ENCODE data around the gene GMDS.

Gene GMDS

DNA sequence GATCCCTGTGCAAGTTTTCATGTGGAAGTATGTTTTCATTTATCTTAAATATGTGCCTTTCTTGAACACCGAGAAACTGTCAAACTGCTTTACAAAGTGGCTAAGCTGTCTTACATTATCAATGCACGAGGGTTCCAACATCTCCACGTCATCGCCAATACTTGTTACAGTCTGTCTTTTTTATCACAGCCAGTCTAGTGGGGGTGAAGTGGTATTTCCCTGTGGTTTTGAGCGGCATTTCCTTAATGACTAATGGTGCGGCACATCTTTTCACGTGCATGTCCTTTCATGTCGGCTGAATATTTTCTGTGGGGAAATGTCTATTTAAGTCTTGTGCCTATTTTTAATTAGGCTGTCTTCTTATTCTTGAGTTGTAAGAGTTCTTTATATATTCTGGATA lies 355.3 kb downstream of the GMDS start:
- DNase-seq (ENCODE audit: low read depth, low spot score) = peak; percentile 61
- peak overlapping the region; percentile 37 for H3K27ac ChIP-seq

DNA sequence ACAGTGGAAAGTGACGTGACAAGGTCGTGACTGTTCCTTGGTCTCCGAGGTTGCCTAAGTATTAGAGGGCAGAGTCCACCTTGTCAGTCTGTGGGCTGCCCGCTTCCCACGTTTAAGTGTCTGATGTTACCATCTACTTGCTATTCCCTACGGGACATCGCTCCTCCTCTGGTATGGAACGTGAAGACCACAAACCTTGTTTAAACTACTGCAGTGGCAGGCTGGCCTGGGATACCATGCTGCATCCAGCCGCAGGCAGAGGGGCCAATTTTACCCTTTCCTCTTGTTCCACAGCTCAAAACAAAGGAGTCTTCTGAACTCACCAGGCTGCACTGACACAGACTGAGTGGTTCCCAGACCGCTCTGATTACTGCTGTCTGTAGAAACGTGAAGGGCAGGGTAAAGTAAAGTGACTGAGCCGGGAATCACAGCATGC lies 359.8 kb downstream of the GMDS start:
- DNase-seq (ENCODE audit: low read depth, low spot score) = no peak
- no peak overlapping the region for H3K27ac ChIP-seq

DNA sequence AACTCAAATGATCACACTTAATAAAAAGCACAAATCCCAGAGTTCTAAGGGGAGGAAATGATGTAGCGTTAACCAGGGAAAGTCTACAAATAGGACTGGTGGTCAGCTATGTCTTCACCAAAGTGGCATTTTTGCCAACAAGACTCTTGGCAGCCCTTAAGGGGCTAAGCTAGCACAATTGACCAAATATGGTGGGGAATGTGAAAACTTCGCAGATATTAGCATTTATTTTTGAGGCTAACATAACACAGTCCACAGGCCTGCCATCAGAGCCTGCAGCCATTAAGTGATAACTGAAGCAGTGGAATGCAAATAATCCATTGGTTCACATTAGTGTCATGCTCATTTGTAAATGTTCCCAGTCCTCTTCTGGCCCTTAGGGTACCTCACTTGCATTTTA lies 361.1 kb downstream of the GMDS start:
- DNase-seq (ENCODE audit: low read depth, low spot score) = no peak
- H3K27ac ChIP-seq = no peak overlapping the region

DNA sequence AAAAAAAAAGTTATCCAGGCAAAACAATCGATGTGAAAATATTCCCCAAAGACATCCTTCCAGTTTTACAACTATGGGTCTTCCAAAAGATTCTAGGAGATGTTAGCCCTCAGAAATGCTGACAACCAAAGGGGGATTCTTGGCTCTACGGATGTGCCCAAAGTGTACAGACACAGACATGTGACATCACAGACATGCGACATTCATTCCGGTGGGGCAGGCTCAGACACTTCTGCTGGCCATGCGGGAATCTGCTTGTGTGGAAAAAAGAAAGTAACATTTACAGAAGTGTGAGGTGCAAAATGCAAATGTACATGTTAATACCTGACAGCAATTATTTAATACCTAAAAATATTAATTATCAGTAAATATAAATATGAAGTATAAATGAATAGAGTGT lies 367.1 kb downstream of the GMDS start:
- no peak for DNase-seq (ENCODE audit: low read depth, low spot score)
- H3K27ac ChIP-seq = no peak overlapping the region

DNA sequence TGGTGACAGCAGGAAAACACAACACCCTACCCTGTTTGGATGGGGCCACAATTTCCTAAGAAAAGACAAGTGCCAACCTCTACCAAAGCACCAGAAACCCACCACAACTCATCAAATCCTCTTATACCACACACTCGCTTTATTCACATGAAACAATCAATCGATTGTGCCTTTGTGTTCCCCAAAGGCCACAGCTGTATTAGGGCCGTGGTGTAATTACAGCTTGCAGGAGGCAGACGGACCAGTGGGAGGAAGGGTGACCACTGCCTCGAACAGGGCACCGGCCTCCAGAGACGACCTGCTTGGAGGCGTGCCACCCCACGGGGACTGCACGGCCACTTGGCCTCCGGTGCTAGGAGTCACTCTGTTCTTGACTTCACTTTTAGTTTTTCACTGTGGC lies 371.6 kb downstream of the GMDS start:
- DNase-seq (ENCODE audit: low read depth, low spot score) = no peak
- H3K27ac ChIP-seq = no peak overlapping the region

DNA sequence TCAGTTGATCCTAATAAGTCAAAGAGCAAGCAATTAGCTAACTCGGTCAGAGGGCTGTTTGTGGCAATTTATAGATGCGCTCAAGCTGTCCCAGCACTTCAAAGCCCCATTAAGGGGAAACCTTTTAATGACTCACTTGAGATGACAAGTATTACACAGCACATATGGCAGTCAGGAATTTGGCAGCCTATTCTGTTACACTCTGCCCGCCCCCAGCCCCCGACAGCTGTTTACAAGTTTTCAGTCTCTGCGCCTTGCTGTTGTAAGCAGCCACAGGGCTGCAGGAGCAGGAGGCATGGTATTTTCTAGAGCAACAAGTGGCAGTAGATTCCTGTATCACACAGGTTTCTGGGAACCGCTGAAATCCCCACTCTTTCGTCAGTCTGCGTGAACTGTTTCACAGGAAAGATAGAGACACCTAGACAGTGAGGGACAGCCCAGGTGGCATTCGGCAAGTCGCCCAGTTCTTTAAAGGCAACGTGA lies 372.7 kb downstream of the GMDS start:
- no peak overlapping the region for H3K27ac ChIP-seq
- DNase-seq (ENCODE audit: low read depth, low spot score) = no peak

DNA sequence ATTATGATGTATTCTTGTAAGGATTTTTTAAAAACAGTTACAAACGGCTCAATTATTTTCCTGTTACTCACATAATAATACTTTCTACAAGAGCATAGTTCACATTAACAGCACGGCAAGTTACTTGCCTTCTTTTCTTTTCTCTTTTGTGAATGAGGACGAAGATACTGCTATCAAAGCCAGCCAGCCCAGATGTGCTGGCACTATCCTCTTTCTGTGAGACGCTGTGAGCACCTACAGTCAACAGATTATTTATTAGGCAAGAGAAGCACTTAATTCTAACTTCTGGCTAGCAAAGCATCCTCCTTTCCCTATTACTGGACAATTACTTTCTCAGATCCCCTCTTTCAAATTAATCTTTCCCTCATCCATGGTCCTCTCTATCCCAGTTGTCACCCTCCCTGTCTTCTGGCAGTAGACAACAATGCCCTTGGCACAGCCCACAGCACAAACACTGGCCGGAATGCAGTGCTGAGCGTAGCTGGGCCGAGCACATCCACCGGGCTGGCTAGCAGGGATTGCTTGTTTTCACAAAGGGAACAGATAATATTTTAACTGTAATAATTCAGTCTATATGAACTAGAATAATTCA lies 373.6 kb downstream of the GMDS start:
- no peak for DNase-seq (ENCODE audit: low read depth, low spot score)
- no peak overlapping the region for H3K27ac ChIP-seq

DNA sequence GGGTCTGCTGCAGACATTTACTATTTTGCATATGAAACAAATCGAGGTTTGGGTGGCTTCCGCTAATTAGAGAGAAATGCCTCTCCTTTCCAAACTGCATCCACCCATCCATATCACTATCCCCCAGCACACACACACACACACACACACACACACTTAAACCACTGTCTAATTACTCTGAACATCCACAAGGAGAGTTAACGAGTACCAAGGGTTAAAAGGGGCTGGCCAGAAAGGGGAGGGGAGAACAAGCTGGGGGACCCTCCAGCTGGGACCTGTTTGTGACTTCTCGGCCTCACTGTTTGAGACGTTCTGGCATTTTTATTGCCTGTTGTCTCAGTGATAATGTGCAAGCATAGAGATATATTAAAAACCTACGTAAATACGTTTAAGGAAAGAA lies 374.5 kb downstream of the GMDS start:
- no peak overlapping the region for H3K27ac ChIP-seq
- no peak for DNase-seq (ENCODE audit: low read depth, low spot score)

DNA sequence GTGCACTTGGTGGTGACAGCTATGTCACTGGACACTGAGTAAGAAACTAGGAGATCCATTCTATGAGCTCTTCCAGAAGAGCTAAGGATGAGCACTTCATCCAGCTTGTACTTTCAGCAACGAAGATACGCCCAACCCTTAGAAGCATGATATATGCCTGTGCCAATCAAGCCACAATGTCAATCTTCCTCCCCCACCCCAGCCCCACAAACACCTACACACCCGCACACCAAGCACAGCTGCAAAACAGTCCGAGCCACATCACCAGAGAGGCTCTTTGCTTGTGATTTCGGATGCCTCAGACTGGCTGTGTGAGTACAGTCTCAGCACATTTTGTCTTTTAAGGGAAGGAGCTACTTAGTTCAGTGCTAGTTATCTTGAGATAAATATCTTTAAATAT lies 375.2 kb downstream of the GMDS start:
- H3K27ac ChIP-seq = no peak overlapping the region
- DNase-seq (ENCODE audit: low read depth, low spot score) = no peak

DNA sequence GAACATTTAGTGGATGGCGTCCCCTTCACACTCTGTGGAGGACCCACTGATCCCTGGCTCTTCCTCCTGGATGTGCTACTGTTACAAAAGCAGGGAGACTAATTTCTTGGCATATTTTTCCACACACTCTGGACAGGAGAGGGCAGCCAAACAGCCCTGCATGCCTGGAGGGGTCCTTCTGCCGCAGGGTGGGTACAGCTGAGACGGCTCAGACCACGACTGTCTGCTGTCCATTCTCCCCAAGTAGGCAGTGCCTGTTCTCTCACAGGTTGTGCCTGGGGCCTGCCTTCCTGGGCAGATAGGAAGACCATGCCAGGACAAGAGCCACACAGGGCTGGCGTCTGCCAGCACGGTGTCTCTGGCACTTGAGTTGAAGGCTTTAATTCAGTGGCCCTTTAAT lies 375.6 kb downstream of the GMDS start:
- no peak for DNase-seq (ENCODE audit: low read depth, low spot score)
- H3K27ac ChIP-seq = no peak overlapping the region

DNA sequence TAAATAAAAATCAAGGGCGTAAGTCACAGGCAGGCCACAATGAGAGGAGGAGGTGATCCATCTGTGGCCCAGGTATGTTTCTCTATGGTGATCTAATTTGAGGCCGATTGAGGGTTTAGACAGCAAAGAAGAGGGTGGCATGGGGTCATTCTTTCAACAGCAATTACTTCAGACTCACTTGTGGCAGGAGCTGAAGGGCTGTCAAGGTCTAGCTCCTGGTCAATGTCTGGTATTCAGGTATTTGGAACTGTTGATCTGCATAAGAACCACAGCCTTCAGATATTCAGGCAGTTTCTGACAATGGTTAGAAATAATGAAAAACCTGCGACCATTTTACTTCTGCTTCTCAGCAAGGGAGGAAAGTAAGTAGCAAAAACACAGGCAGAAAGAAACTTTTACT lies 376.1 kb downstream of the GMDS start:
- H3K27ac ChIP-seq = no peak overlapping the region
- no peak for DNase-seq (ENCODE audit: low read depth, low spot score)

DNA sequence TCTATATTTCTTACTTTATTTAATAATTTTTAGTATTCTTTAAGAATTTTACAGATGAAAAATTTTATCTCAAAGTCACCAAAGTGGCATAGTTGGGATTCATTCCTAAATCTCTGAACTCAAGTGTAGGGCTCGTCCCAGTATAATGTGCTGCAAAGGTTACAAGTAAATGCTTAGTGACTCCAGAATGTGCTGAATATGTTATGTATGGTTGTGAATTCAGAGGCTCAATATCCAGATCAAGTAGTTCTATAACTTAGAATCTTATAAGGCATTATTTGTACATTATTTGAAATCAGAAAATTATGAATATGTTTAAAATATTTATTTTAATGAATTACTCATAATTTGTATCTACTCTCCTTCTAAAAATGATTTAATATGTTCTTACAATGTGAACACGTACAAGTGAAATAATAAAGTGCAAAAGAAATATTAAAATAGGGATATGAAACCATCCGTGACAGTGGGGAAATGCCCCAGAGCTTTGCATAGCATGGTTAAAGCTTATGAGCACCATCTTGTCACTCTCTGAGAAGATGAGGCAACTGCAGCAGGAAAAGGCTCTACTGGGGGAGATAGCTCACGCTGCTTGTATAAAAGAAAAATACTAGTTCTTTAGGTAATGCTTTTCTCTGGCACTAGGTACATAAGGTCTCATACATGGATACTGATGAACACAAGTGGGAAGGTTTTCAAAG lies 376.7 kb downstream of the GMDS start:
- DNase-seq (ENCODE audit: low read depth, low spot score) = no peak
- no peak overlapping the region for H3K27ac ChIP-seq

DNA sequence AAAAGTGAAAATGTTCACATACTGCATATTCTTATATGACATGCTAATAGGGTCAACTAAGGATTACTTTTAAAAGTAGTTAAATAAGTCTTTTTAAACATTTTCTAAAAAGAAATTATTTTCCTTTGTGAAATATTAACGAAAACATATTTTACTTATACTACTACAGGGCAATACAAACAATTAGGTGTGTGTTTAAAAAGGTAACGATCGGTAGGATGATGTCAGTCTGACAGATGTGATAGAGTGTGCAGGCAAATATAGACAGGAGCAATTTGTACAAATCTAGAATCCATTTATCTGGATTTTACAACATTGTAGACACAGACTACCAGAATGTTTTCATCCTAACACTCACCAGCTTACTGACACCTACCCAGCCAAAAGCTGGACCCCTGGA lies 378.2 kb downstream of the GMDS start:
- DNase-seq (ENCODE audit: low read depth, low spot score) = no peak
- no peak overlapping the region for H3K27ac ChIP-seq

DNA sequence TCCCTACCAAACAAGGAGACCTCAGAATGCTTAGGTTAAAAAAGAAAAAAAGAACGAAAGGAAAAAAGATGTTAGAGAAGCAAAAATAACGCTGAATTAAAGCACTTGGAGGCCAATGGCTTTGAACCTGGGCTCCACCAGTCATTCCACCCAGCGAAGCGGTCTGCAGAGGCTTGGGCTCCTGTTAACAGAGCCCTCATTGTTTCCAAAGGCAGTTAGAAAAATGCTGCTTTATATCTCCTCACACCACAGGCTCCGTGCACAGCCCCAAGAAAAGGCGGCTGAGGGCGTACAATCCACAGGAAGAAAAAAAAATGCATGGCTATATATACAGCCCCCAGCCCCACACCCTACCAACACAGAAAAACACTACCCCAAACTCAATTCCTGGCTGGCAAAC lies 379.8 kb downstream of the GMDS start:
- DNase-seq (ENCODE audit: low read depth, low spot score) = no peak
- H3K27ac ChIP-seq = no peak overlapping the region

DNA sequence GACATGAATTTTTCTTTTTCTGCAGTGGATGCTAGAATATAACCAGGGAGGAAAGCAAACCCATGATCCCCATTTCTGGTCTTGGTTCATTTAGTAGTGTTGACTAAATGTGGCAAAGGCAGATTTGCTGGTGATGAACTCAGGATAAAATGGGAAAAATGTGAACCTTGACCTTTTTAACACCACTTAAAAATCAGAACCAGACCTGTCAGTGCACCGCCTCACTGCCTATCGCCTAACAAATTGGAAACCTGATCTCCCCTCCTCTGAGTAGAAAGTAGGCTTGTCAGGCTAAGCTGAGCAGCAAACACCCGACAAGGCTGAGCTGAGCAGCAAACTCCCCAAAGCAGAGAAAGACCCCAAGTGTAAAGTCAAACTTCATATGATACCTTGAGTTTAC lies 380.9 kb downstream of the GMDS start:
- no peak for DNase-seq (ENCODE audit: low read depth, low spot score)
- no peak overlapping the region for H3K27ac ChIP-seq

DNA sequence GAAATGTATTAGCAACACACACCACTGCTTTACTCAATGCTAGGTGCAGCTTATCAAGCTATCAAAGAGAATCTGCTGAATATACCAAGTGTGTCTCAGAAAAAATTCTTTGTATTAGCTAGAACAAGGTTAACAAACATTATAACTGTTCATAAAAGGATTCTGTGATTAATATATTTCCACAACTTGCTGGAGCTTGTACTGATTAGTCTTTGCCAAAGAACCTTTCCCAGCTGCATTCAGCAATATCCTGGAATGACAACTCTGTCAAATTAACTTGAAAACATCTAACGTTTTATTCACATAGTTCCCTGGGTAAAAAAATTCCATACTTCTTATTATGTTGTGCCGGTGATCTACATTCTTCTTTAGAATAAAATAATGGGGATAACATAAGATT lies 383.0 kb downstream of the GMDS start:
- DNase-seq (ENCODE audit: low read depth, low spot score) = no peak
- no peak overlapping the region for H3K27ac ChIP-seq

DNA sequence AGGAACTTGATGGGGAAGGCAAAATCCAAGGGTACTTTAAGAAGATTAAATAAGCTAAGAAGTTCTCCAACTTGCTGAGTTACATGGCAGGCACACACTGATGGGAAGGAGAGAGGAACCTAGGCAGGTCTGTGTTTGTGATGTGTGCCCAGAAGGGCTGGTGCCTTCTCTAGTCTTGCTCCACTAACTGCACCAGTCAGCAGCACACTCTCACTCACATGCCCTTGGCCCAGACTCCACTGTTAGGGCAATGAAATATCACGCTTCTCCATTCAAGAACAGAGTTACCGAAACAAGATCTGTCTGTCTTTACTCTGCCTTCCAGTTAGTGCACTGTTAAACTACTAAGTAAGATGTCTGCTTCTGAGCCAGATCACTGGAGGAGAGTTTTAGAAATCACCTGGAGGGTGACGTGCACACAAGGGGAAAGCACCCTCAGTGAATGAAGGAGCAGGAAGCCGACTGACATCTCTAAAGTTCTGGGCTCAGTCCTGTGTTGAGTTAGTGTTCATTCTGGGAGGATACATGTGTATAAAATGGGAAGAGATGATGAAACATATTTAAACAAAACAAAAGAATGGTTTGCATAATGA lies 384.6 kb downstream of the GMDS start:
- DNase-seq (ENCODE audit: low read depth, low spot score) = no peak
- no peak overlapping the region for H3K27ac ChIP-seq

DNA sequence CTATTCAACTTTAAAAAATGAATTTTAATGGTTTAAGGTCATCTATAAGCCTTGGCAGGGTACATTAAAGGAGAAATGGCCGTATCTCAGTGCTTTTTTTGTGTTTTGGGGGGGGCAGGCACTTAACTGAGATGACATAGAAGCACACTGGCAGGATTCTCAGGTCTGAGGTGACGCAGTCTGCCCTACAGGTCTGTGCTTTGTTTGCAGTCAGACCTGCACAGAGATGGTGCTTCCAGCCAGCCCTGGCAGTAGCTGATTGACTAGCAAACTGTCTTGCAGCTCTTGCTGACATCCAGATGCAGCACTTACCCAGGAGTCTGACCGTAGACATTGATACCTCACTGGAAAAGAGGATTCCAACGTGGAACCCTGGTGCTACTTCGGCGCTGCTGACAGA lies 386.5 kb downstream of the GMDS start:
- no peak overlapping the region for H3K27ac ChIP-seq
- DNase-seq (ENCODE audit: low read depth, low spot score) = no peak

DNA sequence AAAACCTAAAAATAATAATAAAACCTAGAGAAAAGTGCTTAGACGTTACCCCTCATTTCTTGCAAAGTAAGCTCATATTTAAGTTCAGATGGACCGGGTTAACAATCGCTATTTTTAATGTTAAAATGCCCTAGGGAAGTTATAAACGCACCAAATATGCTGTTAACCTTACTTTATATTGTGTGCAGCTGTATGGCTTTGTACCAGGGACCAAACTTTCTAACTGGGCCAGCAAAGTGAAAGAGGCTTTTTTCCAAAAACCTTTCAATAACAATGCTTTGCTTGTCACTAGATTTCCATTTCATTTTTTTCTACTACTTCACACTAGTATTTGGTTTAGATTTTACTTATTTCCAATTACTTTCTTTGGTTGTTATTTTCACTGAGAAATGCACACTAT lies 387.2 kb downstream of the GMDS start:
- no peak overlapping the region for H3K27ac ChIP-seq
- DNase-seq (ENCODE audit: low read depth, low spot score) = no peak

DNA sequence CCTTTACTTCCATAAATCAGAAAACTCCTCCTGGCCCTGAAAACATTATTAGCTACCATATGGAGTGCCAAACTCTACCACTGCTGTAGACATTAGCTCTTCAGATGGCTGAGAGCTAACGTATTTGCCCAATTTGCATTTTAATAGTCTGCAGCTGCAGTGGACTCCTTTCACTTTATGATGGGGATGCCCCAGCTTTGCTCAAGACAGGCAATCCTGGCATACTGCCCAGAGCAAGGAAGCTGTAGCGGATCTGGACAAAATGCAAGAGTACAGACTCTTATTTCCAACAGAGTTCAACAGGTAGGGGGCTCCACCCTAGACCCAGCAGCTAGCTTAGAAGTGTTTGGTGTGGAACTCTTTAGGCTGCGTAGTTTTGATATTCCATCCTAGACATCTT lies 389.0 kb downstream of the GMDS start:
- no peak for DNase-seq (ENCODE audit: low read depth, low spot score)
- no peak overlapping the region for H3K27ac ChIP-seq

DNA sequence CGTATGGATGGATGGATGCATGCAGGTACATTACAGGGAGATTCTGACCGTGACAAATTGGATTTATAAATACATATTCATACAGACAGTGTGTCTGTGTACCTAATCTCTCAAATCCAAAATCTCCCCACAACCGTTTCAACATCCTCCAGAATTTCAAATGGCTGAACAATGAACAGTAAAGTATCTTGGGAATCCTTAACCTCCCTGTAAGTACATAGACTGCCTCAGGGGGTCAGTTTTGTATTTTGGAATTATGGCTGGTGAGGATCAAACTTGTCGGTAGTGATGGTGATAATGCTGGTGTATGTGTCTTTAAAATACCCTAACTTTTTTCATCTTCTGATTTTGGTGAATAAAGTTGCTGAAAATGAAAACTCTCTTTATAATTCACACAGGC lies 389.5 kb downstream of the GMDS start:
- DNase-seq (ENCODE audit: low read depth, low spot score) = no peak
- H3K27ac ChIP-seq = no peak overlapping the region

DNA sequence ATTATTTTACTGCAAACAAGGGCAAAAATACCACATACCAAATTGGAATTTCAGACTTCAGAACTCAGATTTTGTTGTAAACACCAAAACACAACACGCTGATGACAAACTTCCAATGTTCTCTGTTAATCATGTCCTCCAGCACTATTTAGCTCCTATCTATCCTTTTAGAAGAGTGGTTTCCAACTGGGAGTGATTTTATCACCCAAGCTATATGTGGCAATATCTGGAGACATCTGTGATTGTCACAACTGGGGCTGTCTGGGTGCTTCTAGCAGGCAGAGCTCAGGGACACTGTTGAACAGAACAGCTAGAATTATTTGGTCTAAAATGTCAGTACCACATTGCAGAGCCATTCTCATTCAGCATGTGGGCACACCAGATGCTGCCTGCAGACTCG lies 391.1 kb downstream of the GMDS start:
- H3K27ac ChIP-seq = no peak overlapping the region
- no peak for DNase-seq (ENCODE audit: low read depth, low spot score)
